Stimulated activated CD4-positive, alpha-beta T cell treated with anti-CD3 and anti-CD28 coated beads, Interleukin-4, amount 100 ng/mL, for 4 hours (primary cell): ENCODE measurements around the gene C10orf88.
"Not testable (repeated sequence)": the region's sequence is repeated elsewhere in the genome, so short reads cannot be mapped to it uniquely, and the experiment has no call there.

Experiments used
- DNase-seq, 2 experiments: peaks; one replicate each; pipeline ENCODE4 v3.0.0-alpha.2; 2020

The C10orf88 gene

DNA sequence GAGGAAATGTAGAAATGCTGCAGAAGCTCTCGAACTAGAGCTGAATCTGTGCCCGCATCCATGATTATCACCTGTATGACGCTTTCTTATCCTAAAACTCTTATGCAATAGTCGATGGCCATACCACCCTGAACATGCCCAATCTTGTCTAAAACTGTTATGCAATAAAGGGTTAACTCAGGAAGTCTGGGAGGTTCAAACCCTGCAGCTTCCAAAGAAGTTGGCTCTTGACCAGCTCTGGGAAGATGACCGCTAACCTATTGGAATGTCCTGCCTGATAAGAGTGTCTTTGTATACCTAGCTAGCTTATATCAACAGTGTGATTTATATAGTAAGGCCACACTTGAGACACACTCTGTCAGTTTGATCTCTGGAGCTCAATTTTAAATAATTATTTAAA is 3.4 kb upstream of the C10orf88 start:
- DNase-seq: no peak

DNA sequence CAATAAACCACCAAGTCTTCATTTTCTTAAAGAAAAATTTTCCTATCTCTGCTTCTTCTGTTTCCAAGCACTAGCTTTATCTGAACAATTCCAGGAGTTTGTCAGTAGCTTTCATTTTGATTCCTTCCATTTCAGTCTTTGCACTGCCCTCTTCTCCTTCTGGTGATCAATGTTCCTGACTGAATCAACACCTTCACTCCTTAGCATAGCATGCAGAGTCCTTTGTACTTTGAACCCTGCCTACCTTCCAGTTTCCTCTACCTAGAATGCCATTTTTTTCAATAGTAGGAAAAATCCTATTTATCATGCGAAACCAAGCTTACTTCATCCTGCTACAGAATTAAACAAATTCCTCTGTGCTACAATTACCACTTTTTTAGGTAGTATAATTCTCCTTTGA is 1.9 kb upstream of the C10orf88 start:
- no peak for DNase-seq

DNA sequence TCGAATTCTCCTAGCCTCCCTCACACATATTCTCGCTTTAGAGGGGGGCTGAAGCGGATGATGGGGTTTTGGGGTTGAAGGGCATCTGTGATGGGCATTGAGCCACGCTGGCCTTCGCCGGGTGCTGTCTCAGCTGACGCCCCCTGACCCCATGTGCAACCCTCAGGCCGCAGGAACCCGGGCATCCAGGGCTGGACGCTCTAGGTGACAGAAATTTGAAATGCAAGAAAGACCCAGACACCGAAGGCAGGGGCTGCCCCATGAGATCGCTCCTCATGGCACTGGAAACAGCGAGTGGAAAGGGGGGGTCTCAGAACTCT is 664 bp upstream of the C10orf88 start:
- DNase-seq: no peak

DNA sequence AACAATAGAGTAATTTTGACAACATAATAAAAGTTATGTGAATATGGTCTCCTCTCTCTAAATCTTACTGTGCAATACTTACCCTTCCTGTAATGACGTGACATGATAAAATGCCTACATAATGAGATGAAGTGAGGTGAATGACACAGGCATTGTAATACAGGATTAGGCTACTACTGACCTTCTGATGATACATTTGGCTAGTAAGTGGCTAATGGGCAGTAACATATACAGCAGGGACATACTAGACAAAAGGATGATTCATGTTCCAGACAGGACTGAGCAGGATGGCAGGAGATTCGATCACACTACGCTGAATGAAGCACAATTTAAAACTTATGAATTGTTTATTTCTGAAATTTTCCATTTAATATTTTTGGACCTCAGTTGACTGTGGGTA is 4.7 kb downstream of the C10orf88 start:
- DNase-seq: no peak

DNA sequence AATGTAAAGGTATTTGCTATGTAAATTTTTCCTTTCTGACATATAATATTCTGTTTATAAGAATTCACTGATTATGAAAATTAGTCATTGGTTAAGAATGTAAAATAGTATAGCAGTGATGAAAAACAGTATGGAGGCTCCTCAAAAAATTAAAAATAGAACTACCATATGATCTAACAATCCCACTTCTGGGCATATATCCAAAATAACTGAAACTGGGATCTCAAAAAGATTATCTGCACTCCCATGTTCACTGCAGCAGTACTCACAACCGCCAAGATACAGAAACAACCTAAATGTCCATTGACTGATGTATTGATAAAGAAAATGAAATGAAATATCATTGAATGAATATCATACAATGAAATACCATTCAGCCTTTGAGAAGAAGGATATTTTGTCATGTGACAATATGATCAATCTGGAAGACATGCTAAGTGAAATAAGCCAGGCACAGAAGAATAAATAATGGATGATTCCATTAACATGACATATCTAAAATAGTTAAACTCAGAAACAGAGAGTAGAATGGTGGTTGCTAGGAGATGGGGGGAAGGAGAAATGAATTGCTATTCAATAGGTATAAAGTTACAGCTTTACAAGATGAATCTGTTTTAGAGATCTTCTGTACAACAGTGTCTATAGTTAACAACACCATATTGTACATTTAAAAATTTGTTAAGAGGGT is 14.0 kb downstream of the C10orf88 start:
- no peak for DNase-seq

DNA sequence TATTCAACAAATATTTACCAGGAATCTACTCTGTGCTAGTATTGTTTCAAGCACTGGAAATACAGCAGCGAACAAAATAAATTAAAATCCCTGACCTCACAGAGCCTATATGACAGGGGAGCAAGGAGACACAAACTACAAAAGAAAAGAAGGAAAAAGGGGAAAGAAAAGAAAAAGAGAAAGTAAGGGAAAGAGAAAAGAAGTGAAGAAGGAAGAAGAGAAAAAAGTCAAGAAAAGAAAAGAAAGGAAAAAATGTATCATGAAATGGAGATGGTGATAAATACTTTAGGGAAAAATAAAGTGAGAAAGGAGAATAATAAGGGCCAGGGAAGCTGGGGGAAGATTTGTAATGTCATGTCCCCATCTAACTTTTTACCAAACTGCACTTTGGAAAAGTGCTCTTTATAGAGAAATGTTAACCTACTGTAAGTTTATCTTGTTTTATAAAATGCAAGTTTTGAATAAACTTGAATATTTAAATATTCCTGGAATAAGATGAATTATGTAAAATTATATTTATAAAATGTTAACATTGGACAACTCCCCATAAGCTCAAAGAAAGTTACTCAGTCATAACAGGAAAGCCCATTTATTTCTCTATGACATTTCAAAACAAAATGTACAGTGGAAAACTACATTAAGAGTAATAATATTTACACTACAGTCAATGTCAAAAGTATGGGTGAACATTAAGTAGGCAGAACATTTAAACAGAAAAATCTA is 14.7 kb downstream of the C10orf88 start:
- no peak for DNase-seq

DNA sequence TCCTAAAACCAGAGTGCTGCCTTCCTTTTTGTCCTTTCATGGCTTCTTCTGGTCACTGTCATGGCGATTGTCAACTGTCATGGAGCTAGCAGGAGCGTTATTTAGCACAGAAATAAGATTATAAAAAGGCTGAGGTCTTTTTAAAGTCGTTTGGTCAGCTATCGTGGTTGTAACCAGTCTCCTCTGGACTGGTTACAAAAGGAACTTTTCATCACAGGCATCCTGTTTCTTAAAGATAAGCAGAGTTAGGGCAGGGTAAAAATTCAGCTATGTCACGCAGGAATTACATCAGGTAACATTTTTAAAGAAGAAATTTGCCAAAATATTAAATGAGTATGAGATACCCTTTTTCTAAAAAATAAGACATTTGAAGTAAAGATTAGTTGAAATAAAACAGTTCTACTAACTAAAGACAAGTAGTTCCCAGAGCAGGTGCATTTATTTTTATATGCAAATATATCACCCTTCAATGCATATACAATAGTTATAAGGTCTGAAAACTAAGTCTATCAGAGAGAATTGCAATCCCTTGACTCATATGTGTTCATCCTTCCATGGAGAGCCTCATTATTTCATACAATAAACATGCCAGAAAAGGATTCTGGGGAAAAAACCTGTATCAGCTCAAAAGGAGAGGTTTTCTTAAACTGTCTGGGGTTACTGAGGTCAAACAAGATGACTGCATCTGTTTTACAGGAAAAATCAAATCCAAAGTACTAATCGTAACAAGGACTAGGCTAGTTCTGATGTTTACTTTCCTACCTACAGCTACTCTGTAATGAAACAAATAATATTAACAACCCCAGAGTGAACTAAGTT is 22.7 kb downstream of the C10orf88 start:
- no peak for DNase-seq

DNA sequence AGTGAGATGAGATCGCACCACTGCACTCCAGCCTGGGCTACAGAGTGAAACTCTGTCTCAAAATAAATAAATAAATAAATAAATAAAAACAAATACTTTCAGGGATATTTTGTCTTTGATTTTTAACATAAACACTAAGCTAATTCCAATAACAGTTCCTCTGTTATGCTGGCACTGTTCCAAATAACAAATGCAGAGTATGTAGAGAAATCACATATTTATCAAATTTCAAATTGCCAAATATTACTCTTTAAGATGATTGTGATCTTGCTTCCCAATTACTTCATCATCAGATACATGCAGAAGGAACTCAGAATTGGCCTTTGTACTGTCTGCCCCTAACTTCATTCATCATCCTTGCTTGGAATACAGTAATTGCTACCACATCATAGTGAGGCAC is 23.9 kb downstream of the C10orf88 start:
- no peak for DNase-seq

DNA sequence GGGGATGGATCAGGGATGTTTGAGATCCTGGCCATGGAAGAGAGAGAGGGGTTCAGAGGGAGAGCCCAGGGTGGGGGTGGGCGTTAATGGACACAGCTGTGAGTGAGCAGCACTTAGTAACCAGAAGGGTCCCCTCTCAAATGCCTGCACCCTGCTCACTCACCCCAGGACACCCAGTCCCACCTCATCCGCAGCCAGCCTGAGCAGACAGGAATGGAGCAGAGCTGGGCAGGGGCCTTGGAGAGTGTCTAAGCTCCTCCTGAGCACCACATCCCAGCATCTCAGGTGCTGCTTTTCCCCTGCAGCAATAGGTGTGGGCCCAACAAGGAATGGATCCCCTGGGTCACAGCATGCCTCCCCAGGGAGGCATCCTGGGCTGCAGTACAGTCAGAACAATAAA is 38.3 kb downstream of the C10orf88 start:
- no peak for DNase-seq

DNA sequence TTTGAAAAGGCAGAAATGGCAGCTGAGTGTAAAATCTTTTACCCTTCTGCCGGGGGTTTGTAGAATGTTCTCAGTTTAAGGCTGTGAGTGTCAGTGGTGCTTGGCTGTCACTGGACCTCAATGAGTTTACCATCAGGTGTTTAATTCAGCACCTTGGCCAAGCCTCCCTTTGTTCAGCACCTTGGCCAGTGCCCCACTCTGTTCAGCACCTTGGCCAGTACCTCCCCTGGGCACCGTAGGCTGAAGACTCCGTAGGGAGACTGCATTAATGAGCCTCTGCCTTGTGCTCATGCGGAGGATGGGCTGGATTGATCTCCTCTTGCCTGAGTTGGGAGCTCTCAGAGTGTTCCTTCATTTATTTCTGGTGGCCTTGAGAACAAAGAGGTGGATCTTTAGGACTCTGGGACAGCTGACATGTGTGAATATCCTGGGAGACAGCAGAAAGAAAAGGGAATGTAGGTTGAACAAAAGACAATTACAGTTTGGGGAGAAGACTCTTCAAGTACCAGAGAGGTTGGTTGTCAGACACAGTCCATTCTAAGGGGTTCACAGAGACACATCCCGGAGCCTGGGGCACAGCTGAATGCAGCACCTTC is 42.0 kb downstream of the C10orf88 start:
- peak; percentile 6 to 39 for DNase-seq

DNA sequence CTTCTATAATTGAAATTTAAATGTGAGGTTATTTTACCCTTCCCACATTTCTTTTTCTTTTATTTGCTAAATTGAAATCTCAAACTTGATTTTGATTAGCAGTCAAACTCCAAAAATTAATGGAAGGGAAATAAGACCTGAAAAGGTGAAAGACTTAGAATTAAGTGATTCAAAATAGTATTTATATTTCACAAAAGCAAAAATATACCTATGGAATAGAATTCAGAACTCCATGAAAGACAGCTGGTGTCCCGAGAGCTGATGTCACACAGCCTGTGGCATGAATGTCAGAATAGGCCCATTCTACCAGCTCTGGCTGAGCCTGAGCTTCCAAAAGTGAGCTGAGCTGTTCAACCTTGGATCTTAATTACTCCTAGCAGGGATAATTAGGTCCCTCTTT is 43.7 kb downstream of the C10orf88 start, which contains the start of gene FAM24A:
FAM24A (plus strand) TSS at position 301 of the 400 bp plus-strand sequence. CDS start 1,025 bp downstream, outside the sequence.
- DNase-seq: no peak

DNA sequence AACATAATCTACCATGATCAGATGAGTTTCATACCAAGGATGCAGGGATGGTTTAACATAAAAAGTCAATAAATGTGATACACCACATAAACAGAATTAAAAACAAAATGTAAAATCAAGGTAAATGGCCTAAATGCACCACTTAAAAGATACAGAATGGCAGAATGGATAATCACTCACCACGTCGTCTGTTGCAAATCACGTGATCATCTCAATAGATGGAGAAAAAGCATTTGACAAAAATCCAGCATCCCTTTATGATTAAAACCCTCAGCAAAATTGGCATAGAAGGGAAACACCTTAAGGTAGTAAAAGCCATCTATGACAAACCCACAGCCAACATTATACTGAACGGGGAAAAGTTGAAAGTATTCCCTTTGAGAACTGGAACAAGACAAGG is 50.2 kb downstream of the C10orf88 start:
- not testable (repeated sequence) for DNase-seq

DNA sequence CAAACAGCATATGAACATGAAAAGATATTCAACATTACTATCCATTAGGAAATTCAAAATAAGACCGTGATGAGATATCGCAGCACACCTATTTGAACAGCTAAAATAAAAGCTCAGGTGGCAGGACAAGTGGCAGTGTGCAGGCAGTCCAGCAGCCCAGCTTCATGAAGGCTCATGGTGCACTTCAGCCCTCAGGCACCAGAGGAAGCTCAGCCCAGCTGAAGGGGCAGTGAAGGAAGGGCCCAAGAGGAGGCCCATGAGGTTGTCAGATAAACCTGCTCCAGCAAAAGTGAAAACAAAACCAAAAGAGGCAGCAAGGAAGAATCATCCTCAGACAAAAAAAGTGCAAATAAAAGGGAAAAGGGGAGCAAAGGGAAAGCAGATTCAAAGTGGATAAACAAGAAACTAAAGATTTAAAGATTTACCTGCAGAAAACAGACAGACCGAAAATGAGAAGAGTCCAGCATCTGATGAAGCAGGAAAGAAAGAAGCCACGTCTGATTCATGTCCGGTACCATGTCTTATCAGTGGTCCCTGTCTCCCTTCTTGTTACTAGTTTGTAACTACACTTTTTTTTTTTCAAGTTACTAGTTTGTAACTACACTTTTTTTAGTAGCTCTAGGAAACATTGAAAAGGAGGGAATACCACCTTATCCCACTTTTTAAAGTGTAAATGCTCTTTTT is 59.6 kb downstream of the C10orf88 start:
- DNase-seq: no peak

DNA sequence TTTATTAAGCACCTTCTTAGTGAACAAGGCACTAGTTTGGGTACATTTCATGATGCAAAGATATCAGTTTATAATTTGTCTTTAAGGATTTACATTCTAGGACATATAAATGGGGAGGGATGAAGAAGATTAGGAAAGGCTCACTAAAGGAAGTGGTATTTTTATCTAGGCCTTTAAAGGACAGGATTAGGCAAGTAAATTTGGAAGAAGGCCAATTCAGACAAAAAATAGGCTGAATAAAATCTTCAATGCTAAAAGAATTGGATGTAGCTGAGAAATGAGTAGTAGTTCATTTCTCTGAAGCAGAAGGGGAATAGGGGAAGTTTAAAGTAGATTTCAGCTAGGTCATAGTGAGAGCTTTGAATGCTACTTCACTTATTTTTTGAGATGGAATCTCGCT is 69.9 kb downstream of the C10orf88 start:
- no peak for DNase-seq

DNA sequence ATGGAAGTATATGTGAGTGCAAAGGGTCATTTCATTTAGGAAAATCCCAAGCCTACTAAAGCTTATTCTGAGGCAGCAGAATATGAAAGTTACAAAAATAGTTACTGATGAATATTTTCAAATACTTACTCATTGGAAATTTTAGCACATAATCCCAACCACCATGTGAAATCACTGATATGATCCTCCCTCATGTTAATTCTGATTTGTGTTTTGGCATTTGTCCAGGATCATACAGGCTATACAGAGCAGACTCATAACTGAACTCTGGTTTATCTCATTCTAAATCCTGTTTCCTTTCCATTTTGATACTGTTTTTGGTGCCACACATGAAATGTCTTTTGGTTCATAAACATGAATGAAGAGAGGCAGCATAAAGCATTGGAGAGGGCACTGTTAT is 71.3 kb downstream of the C10orf88 start:
- no peak for DNase-seq
